Mesothelial cell of epicardium (in vitro differentiated cells): ENCODE measurements around the gene CUX1. TPM values are rescaled to one million over a fixed set of nuclear protein-coding genes. Genes with fewer than 3 reads are reported as not detected.

Source experiments
- DNase-seq, 2 experiments: peaks; one replicate each; pipeline ENCODE4 v3.0.0; 2021; ENCODE audit warnings: low spot score in 2 of 2; ENCODE audit not compliant: unreplicated experiment in 2 of 2
- H3K27ac Mint-ChIP-seq: 2 replicates; pipeline ENCODE4 v1.8.0; 2021; ENCODE audit warnings: mixed read lengths
- H3K27me3 Mint-ChIP-seq: 2 replicates; pipeline ENCODE4 v1.8.0; 2021; ENCODE audit warnings: low read depth, mixed read lengths
- H3K36me3 Mint-ChIP-seq: 2 replicates; pipeline ENCODE4 v1.8.0; 2021; ENCODE audit warnings: mixed read lengths
- H3K4me1 Mint-ChIP-seq: 2 replicates; pipeline ENCODE4 v1.8.0; 2021; ENCODE audit warnings: mixed read lengths
- H3K4me3 Mint-ChIP-seq: 2 replicates; pipeline ENCODE4 v1.8.0; 2021; ENCODE audit warnings: mild to moderate bottlenecking, moderate library complexity, mixed read lengths
- H3K9me3 Mint-ChIP-seq: 2 replicates; pipeline ENCODE4 v1.8.0; 2021; ENCODE audit warnings: mixed read lengths
- CTCF ChIP-seq: fragments of 200-600 bp; sonication (generic); IDR thresholded peaks from one replicate; pipeline ENCODE4 v1.5.0; 2021; ENCODE audit warnings: antibody characterized with exemption; ENCODE audit not compliant: unreplicated experiment
- total RNA-seq: library from RNA; stranded (reverse); gene quantifications from 3 replicates; pipeline ENCODE4 v1.2.1, GENCODE V29; 2021

The CUX1 gene
- total RNA-seq, 1 donor from 2014 or later: 158 TPM

- DNase-seq: no peak
- H3K4me1 Mint-ChIP-seq: peaks cover 47% of the 10 kb centered on the region
- no peaks in the 10 kb centered on the region for H3K27me3 Mint-ChIP-seq
- no peak overlapping the region for H3K4me3 Mint-ChIP-seq
- no peaks in the 10 kb centered on the region for H3K9me3 Mint-ChIP-seq
- TF ChIP-seq CTCF: no peak
- H3K27ac Mint-ChIP-seq: peak overlapping the region; percentile 89
- peaks cover 3% of the 10 kb centered on the region for H3K36me3 Mint-ChIP-seq
These were observed 56.6 kb downstream of the CUX1 start for GRCh38 chr7:101874028-101874427.

GRCh38 chr7:101875283-101875846, 57.9 kb downstream of the CUX1 start:
- no peak for DNase-seq
- Mint-ChIP-seq H3K9me3 (no peaks in the 10 kb centered on the region), H3K4me1 (peaks cover 43% of the 10 kb centered on the region), H3K4me3 (no peak overlapping the region), H3K27ac (peak overlapping the region; percentile 58), H3K36me3 (peaks cover 3% of the 10 kb centered on the region), H3K27me3 (no peaks in the 10 kb centered on the region)
- TF ChIP-seq CTCF: no peak

- no peaks in the 10 kb centered on the region for H3K9me3 Mint-ChIP-seq
- no peak overlapping the region for H3K4me3 Mint-ChIP-seq
- TF ChIP-seq CTCF: no peak
- peaks cover 3% of the 10 kb centered on the region for H3K36me3 Mint-ChIP-seq
- H3K27ac Mint-ChIP-seq: no peak overlapping the region
- no peak for DNase-seq
- H3K4me1 Mint-ChIP-seq: peaks cover 58% of the 10 kb centered on the region
- no peaks in the 10 kb centered on the region for H3K27me3 Mint-ChIP-seq
These were observed 60.6 kb downstream of the CUX1 start for GRCh38 chr7:101877882-101878591.

- Mint-ChIP-seq H3K27me3 (no peaks in the 10 kb centered on the region), H3K9me3 (no peaks in the 10 kb centered on the region), H3K27ac (no peak overlapping the region), H3K4me3 (no peak overlapping the region), H3K4me1 (peaks cover 57% of the 10 kb centered on the region), H3K36me3 (peaks cover 3% of the 10 kb centered on the region)
- no peak for DNase-seq
- TF ChIP-seq CTCF: no peak
These were observed 61.5 kb downstream of the CUX1 start for GRCh38 chr7:101878938-101879337.

GRCh38 chr7:101879565-101879964, 62.1 kb downstream of the CUX1 start:
- no peak overlapping the region for H3K27ac Mint-ChIP-seq
- H3K4me1 Mint-ChIP-seq: peaks cover 56% of the 10 kb centered on the region
- no peak for TF ChIP-seq CTCF
- no peak overlapping the region for H3K4me3 Mint-ChIP-seq
- H3K27me3 Mint-ChIP-seq: no peaks in the 10 kb centered on the region
- H3K36me3 Mint-ChIP-seq: peaks cover 3% of the 10 kb centered on the region
- no peak for DNase-seq
- no peaks in the 10 kb centered on the region for H3K9me3 Mint-ChIP-seq
